Measurements from ENCODE around the gene MON1B.

DNA sequence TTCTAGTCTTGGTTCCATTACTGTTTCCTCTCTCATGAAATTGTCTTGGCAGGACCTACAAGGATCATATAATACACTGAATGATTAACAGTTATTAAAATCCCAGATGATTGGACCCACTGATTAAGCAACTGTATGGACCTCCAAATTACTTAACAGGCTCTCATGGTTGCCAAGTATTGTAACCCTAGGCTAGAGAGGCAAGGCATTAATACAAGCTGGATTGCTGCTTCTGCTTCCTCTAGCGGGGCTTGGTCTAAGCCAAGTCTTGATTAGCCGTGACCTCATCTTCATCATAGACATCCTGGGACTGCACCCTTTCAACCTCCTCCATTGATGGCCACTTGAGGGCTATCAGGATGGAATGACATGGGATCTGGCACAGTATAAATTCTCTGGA, 55.2 kb downstream of the MON1B start:
- TF ChIP-seq, protein P1, sequence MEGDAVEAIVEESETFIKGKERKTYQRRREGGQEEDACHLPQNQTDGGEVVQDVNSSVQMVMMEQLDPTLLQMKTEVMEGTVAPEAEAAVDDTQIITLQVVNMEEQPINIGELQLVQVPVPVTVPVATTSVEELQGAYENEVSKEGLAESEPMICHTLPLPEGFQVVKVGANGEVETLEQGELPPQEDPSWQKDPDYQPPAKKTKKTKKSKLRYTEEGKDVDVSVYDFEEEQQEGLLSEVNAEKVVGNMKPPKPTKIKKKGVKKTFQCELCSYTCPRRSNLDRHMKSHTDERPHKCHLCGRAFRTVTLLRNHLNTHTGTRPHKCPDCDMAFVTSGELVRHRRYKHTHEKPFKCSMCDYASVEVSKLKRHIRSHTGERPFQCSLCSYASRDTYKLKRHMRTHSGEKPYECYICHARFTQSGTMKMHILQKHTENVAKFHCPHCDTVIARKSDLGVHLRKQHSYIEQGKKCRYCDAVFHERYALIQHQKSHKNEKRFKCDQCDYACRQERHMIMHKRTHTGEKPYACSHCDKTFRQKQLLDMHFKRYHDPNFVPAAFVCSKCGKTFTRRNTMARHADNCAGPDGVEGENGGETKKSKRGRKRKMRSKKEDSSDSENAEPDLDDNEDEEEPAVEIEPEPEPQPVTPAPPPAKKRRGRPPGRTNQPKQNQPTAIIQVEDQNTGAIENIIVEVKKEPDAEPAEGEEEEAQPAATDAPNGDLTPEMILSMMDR (IDR thresholded peaks at IDR 0.05): no peak
- TF ChIP-seq POLR2A (IDR thresholded peaks at IDR 0.05): no peak

Measured in thyroid gland (tissue), 4 donors.